ENCODE data around the gene SLC12A8.

Gene SLC12A8

GRCh38 chr3:125220727-125221429, 8.3 kb upstream of the SLC12A8 start:
- Histone ChIP-seq H3K36me3 (ENCODE audit: control insufficient read depth, insufficient read depth, low read length) (no peaks in the 10 kb centered on the region), H3K4me2 (ENCODE audit: low read length) (no peak overlapping the region), H3K4me1 (no peaks in the 10 kb centered on the region), H3K9me3 (ENCODE audit: control insufficient read depth, low read length) (no peaks in the 10 kb centered on the region), H3K79me2 (no peaks in the 10 kb centered on the region), H3K9ac (no peak overlapping the region), H3K27me3 (ENCODE audit: control insufficient read depth, insufficient read depth, low read length) (no peaks in the 10 kb centered on the region), H3K27ac (no peak overlapping the region), H2AFZ (no peak overlapping the region), H3K4me3 (ENCODE audit: low read depth, low read length) (no peak overlapping the region)
- no peak for TF ChIP-seq CTCF (IDR thresholded peaks at IDR 0.05)

- no peak for TF ChIP-seq CTCF (IDR thresholded peaks at IDR 0.05)
- Histone ChIP-seq H3K9me3 (ENCODE audit: control insufficient read depth, low read length) (no peaks in the 10 kb centered on the region), H3K4me3 (ENCODE audit: low read depth, low read length) (no peak overlapping the region)
Observed at GRCh38 chr3:125220183-125220582, 7.6 kb upstream of the SLC12A8 start.

GRCh38 chr3:125219261-125219701, 6.7 kb upstream of the SLC12A8 start:
- H3K4me3 ChIP-seq (ENCODE audit: low read depth, low read length) = no peak overlapping the region

More at GRCh38 chr3:125220183-125220582, 7.6 kb upstream of the SLC12A8 start:
- Histone ChIP-seq H3K9ac (no peak overlapping the region), H3K27me3 (ENCODE audit: control insufficient read depth, insufficient read depth, low read length) (no peaks in the 10 kb centered on the region), H3K4me2 (ENCODE audit: low read length) (no peak overlapping the region), H3K36me3 (ENCODE audit: control insufficient read depth, insufficient read depth, low read length) (no peaks in the 10 kb centered on the region), H3K4me1 (no peaks in the 10 kb centered on the region), H3K27ac (no peak overlapping the region), H3K79me2 (no peaks in the 10 kb centered on the region), H2AFZ (no peak overlapping the region)

GRCh38 chr3:125214738-125215137, 2.2 kb upstream of the SLC12A8 start:
- H3K4me2 ChIP-seq (ENCODE audit: low read length) = no peak overlapping the region
- no peaks in the 10 kb centered on the region for H3K27me3 ChIP-seq (ENCODE audit: control insufficient read depth, insufficient read depth, low read length)
- TF ChIP-seq CTCF (IDR thresholded peaks at IDR 0.05) = no peak
- H3K79me2 ChIP-seq = no peaks in the 10 kb centered on the region
- no peak overlapping the region for H3K9ac ChIP-seq
- H3K9me3 ChIP-seq (ENCODE audit: control insufficient read depth, low read length) = no peaks in the 10 kb centered on the region
- no peak overlapping the region for H3K4me3 ChIP-seq (ENCODE audit: low read depth, low read length)
- H3K27ac ChIP-seq = no peak overlapping the region
- no peaks in the 10 kb centered on the region for H3K36me3 ChIP-seq (ENCODE audit: control insufficient read depth, insufficient read depth, low read length)
- no peak overlapping the region for H2AFZ ChIP-seq
- peaks cover 7% of the 10 kb centered on the region for H3K4me1 ChIP-seq

More at GRCh38 chr3:125219261-125219701, 6.7 kb upstream of the SLC12A8 start:
- no peaks in the 10 kb centered on the region for H3K27me3 ChIP-seq (ENCODE audit: control insufficient read depth, insufficient read depth, low read length)
- H3K79me2 ChIP-seq = no peaks in the 10 kb centered on the region
- H3K36me3 ChIP-seq (ENCODE audit: control insufficient read depth, insufficient read depth, low read length) = no peaks in the 10 kb centered on the region
- no peak overlapping the region for H3K27ac ChIP-seq
- no peak overlapping the region for H3K4me2 ChIP-seq (ENCODE audit: low read length)
- TF ChIP-seq CTCF (IDR thresholded peaks at IDR 0.05) = no peak
- no peak overlapping the region for H2AFZ ChIP-seq
- H3K9me3 ChIP-seq (ENCODE audit: control insufficient read depth, low read length) = no peaks in the 10 kb centered on the region
- no peak overlapping the region for H3K9ac ChIP-seq
- H3K4me1 ChIP-seq = no peaks in the 10 kb centered on the region

All from parathyroid adenoma (tissue), 2 donors.